ENCODE data around the gene DPF3. TPM values are rescaled to one million over a fixed set of nuclear protein-coding genes. Genes with fewer than 3 reads are reported as not detected.

The DPF3 gene
- total RNA-seq, 1 experiment from 2014 or later = 6.4 TPM

DNA sequence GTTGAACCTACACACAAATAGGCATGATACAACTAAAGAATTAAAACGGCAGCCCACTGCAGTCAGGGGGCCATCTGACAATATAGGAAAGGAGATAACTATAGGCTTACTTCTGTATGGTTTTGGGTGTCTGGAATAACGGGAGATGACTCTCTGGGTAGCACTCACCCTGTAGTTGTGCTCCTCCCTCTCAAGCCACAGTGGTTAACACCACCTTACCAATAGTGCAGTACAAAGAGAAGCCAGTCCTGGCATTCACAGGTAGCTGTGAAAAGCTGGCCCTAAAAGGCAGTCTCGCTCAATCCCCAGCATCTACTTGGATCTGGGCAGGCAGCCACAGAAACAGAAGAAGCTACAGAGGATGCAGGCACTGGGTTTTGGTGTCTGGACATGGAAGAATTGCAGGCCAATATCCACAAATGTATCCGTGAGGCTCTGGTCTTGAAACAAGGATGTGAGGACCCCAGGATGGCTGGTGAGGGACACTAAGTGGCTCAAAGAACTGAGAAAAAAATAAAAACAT is 93.0 kb downstream of the DPF3 start:
- DNase-seq (ENCODE audit: low read depth) = no peak

DNA sequence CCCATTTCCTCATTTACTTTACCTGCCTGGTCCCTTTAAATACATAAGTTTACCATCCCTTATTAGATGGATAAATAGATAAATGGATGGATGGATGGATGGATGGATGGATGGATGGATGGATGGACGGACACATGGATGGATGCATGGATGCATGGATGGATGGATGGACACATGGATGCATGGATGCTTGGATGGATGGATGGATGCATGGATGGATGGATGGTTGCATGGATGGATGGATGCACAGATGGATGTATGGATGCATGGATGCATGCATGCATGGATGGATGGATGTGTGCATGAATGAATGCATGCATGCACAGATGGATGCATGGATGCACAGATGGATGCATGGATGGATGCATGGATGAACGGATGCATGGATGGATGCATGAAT is 93.6 kb downstream of the DPF3 start:
- no peak for DNase-seq (ENCODE audit: low read depth)

DNA sequence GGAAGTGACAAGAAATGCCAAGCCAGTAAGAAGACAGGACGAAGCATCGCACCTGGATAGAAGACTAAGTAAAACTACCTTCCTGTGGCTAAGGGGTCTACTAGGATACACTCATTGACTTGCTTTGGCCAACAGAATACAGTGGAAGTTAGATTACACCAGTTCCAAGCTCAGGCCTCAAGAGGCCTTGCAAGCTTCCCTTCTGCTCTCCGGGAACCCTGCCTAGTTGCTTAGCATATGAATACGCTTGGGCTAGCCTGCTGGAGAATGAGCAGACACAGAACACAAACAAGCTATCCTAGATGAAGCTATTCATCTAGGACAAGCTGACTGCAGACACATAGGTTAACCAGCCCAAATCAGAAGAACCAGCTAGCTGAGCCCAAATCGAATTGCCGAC is 97.0 kb downstream of the DPF3 start:
- DNase-seq (ENCODE audit: low read depth) = no peak

DNA sequence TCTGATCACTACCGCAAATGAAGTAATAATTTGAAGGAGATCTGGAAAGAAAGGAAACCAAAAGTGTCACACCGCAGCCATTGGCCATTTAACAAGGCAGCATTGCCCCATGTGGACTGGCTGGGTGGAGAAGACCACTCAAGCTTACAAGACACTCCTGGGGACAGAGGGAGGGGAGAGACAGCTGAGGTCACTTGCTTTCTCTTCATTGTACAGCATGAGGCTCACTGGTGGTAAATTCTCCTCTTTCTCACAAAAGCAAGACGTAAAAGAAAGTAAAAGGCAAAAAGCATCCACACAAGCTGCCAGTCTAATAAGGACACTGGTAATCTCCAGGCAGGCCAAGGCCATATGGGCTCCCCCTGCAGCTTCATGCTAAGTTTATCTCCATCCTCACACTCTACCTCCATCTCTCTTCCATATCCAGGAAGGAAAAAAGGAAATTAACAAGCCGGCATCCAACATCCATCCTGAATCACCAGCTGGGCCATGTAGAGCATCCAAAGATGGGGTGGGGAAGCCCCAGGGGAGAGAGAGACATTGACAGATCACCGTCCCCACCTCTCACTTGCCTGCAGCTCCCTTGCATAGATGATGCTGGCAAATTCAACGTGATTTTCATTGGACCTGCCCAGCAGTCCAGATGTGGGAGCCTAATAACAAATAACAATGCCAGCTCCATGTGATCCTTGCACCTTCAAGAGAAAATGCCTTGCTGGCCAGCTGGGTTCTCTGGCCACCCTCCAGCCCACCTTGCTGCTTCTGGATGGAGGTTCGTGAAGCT is 100.6 kb downstream of the DPF3 start:
- no peak for DNase-seq (ENCODE audit: low read depth)

DNA sequence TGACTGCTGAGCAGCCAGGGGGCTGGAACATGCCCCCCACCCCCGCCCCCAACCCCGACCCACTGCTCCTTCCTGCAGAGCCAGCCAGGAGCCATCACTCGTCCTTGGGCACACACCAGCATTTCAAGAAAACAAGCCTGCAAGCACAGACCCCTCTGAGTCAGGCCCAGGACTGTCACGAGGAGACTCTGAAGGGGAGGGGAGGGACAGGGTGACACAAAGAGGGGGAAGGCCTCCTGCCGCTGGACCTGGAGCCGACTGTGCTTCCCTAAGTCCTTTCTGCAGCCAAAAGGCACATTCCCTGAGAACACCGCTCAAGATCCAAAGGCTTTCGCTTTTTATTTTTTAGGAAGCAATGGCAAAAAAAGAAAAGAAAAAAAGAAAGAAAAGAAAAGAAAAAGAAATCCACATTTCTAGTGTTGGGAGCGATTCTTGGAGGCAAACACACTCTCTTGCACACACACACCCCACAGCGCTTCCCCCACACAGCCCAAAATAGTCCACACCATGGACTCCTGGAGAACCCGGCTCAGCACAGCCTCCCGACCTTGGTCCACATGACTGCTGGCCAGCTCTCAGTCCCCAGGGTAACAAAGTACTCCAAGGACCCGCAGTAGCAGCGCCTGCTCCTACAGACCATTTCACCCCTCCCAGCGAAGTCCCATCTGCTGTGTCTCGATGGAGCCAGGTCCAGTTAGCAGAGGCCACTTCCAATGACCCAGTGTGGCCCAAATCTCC is 101.7 kb downstream of the DPF3 start:
- DNase-seq (ENCODE audit: low read depth) = no peak

DNA sequence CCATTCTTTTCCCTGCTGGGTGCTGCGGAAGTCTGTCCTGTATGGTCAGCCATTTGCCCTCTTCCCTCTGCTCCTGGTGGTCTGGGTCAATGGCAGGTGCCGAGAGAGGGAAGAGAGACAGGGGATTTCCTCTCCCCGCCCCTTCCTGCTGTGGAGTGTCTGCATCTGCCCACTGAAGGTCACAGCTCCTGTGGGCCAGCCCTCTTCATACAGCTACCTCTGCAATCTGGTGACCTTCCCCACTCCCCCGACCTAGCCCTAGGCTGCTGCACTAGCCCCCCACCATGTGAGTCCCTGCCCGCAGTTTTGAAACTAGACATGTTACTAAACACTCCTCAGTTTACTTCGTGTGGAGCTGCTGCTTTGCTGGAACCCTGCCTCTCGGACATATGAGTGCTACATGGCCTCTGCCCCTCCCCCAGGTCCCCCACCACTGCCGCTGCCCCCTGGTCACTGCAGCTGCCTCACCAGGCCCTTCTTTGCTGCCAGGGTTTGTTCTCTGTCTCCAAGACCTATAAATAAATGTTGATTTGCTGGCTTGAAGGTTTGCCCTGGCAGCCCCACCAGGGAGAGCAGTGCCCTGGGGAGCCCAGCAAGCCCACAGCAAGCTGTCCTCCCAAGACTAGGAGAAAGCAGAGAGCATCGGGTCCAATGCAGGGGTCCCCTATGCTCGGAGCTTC is 102.9 kb downstream of the DPF3 start:
- no peak for DNase-seq (ENCODE audit: low read depth)

DNA sequence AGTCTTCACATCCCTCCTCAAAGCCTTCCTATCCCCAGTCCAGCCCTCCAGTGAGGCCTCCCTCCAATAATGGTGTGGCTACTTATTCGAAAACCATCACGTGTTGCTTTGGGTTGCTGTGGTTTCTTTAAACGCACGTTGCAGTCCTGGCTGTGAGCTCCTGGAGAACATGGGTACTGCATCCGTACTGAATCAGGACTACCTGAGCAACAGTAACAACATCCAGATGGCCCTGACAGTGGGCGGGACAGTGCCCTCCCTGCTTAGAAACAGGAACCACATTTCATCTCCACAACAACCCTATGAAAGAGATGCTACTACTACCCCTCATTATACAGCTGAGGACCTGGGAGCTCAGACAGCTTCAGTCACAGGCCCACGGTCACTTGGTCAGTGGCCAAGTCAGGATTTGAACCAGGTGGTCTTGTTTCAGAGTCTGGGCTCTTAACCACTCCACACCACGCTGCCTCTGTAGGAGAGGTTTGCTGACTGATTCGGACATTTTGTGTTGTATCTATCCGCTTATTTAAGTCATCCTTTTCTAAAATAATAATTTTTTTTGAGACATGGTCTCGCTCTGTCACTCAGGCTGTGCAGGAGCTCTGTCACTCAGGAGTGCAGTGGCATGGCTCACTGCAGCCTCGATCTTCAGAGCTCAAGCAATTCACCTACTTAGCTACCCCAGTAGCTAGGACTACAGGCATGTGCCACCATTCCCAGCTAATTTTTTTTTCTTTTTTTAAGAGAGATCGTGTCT is 104.8 kb downstream of the DPF3 start:
- DNase-seq (ENCODE audit: low read depth) = no peak

DNA sequence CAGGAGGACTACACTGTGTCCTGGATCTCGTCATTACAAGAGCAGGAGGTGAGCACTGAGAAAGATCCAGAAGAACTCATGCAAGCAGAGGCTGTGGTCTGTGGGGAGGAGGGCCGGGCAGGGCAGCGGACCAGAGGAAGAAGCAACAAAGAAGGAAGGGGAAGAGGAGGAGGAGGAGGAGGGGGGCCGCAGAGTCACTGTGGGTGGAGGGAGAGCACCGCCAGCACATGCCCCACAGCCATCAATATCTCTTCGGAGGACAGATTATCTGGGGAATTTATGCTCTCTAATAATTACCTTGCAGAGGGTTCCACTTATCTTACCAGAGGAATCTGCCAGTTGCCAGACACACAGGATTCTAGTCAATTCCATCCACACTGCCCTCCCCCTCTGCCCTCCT is 105.6 kb downstream of the DPF3 start:
- DNase-seq (ENCODE audit: low read depth) = no peak

DNA sequence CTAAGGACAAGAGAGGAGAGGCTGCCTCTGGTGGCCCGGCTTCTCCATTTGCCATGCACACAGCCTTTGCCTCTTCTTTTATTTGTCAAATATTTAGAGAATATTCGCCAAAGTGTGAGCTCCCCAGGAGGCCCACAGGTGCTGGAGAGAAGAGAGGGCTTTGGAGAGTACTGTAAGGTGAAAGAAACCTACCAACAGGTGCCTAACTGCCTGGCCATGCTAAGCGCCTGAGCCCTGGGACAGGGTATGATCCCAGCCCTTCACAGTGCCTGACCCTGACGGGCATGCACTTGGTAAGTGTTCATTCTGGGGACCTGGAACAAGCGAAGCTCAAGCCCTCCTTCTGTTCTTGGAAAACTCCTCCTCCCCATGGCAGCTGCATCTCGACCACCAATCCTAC is 106.1 kb downstream of the DPF3 start:
- DNase-seq (ENCODE audit: low read depth) = no peak

DNA sequence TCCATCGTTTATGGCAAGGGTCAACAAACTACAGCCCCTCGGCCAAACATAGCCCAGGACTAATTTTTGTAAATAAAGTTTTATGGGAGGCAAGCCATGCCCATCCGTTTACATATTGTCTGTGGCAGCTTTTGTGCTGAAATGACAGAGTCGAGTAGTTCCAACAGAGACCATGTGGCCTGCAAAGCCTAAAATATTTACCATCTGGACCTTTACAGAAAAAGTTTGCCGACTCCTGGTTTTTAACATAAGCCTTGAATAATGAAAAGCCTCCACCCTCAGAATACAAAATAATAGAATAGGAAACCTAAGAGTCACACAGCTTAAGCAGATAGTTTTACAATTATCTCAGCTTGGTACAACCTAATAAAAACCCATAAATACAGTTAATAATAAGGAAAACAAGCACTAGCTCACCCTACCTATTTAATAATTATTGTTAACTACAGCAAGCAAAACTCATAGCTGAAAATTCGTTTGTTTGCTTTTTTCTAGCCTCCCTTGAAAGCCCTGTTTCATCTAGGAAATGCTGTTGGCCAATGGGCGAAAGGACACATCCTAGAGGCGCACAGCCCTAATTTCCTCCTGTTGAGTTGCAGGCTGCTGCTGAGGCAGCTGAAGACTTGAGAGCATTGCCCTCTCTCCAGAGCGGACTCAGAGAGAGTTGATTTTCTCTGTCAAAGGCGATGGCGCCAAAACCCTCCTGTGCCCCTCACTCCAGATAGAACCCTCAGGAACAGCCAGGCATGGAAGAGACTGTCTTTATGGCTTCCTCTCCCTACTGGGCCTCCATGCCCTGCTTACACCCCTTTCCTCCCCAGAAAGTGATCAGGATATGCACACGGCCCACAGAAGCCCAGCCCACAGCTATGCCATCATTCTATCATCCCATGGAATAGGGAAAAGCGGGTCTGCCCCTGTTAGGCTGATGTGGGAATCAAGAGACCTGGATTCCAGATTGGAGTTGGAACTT is 107.2 kb downstream of the DPF3 start:
- no peak for DNase-seq (ENCODE audit: low read depth)

DNA sequence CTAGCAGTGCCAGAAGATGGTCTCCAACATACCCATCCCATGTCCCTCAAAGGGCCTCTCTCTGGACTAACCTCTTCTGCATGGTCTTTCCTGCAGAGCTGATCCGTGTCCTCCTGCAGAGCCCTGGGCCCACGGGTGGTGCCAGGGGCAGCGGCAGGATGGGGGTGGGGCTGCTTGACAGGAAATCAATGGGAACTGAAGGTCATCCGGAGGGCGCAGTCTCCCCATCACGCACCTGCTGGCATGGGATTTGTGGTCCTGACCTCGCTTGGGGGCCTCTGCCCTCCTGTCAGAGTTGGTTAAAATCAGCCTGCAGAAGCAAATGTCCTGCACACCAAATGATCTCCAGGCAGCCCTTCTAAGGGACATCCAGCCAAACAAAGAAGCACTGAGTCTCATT is 110.2 kb downstream of the DPF3 start:
- no peak for DNase-seq (ENCODE audit: low read depth)

DNA sequence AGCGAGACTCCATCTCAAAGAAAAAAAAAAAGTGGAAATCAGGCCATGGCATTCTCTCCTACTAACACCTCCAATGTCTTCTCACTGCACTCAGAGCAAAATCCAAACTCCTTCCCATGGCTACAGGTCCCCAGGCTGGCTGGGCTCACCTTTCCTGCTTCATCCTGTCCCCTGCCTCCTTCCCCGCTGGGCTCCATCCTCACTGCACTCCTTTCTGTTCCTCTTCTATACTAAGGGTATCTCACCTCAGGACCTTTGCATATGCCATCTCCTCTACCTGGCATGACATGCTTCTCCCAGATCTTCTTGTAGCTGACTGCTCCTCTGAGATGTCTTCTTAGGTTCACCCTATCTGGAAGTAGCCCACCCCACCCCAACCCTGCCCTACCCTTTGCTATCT is 111.1 kb downstream of the DPF3 start:
- DNase-seq (ENCODE audit: low read depth) = no peak

DNA sequence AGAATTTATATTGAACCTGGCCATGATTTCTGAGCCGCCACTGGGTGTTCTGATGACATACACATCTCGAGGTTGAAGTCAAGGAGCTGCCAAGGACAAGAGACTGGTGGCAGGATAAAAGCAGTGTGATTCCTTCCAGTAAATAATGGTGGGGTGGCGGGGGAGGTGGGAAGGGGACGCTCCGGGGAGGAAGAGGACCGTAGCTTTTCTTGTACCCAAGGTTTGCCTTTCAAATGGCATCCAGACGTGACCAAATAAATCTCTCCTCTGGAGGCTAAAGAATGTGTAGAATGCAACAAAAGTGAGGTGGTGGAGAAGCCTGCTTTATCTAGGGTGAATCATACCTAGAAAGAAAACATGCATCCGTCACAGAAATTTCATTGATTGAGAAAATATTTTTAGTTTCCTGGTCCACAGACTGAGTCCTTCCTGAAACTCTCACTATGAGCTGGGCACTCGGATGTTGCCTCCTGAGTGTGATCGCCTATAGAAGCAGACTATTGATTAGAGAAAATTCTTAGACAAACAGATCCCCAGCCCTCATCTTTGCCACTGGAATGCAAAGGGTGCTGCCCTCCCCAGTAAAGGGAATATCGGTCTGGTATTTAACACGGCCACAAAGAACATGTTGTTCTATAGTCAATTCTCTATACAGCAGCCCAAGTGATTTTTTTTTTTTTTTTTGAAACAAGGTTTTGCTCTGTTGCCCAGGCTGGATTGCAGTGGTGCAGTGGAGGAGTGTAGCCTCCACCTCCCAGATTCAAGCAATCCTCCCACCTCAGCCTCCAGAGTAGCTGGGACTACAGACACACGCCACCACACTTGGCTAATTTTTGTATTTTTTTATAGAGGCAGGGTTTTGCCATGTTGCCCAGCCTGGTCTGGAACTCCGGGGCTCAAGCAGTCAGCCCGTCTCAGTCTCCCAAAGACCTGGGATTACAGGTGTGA is 112.1 kb downstream of the DPF3 start:
- DNase-seq (ENCODE audit: low read depth) = peak; percentile 74

DNA sequence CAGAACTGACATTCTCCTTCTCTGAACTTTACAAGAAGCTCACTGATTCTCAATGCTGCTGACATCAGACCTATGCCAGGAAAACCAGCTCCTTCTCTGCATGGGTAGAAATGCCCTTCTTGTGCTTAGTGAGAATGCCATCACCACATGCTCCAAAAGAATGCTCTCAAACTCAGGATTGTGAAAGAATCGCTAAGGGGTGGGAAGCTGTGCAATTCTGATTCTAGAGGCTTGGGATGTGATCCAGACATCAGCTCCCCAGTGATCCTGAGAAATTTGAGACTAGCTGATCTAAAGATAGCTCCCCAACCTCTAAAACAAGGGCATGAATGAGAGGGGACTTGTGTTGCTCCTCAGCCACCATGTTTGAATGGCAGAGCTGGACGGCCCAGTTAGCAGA is 113.2 kb downstream of the DPF3 start:
- DNase-seq (ENCODE audit: low read depth) = no peak

DNA sequence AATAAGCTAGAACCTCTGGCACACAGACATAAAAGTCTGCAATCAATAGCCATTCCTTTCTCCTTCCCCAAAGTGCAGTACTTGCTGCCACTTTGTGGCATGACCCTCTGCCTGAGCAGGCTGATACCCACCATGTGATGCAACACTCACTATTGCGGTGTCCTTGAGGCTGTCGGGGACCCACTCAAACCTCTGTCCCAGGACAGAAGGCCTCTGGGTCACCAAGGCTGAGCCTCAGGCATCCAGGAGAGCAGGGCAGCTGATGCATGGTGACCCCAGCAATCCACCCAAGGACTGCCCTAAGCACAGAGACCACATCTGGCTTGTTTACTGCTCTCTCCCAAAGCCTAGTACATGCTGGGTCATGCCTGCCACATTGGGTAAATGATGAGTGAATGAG is 114.2 kb downstream of the DPF3 start:
- no peak for DNase-seq (ENCODE audit: low read depth)

DNA sequence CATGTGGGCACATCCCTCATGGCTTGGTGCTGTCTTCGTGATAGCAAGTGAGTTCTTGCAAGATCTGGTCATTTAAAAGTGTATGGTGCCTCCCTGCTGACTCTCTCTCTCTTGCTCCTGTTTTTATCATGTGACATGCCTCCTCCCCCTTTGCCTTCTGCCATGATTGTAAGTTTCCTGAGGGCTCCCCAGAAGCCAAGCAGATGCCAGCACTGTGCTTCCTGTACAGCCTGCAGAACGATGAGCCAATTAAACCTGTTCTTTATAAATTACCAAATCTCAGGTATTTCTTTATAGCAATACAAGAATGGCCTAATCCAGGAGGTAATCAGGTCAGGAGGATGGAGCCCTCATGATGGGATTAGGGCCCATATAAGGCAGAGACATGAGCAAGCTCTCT is 116.3 kb downstream of the DPF3 start:
- DNase-seq (ENCODE audit: low read depth) = no peak

DNA sequence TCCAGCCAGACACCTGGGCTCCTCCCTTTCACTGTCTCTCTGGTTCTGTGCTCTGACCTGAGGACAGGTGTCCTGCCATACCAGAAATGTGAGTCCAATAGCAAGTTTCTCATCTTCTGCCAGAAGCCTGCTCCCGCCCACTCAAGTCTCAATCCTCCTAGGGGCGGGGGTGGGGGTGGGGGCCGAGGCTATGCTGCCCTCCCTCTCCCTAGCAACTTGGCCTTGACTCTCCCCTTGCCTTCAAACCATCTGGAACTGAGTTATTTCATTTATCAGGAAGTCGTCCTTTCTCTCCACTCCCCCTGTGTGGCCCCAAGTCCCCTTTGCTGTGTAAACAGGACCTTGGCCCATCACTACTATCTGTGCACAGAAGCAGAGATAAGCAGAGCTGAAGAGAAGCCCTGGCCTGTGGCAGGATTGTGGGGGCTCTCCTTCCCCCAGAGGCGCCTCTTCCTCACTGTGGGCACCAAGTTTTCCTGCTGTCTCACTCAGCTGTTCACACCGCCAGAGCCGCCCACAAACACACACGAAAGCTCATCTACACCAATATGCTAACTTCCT is 117.1 kb downstream of the DPF3 start:
- DNase-seq (ENCODE audit: low read depth) = no peak

DNA sequence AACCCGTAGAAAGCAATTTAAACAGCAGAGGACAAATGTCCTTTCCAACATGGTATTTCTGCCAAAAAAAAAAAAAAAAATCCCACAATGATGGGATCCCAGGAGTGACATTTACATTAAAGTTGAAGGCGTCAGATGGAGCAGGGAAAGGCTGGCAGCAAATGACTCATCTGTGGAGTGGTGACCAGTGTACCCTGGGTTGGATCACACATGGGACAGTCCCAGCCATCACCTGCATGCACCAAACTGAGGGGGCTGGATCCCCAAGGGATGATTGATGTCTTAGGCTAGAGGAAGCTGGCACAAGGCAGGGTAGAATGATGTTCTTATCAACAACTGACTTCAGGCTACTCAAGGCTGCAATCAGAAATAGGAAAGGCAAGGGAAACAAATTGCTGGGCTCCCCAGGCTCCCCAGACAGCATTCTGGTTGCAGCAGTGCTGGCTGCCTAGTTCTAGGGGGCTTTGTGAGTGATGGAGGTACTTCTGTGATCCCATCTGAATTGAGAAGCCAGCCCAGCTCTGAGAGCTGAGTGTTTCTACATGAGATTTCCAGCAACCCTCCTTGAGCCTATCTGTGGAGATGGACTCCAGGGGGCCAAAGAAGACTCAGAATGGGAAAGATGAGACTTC is 117.9 kb downstream of the DPF3 start:
- DNase-seq (ENCODE audit: low read depth) = no peak

Data from Daoy (cell line).